Activated CD8-positive, alpha-beta memory T cell treated with anti-CD3 and anti-CD28 coated beads, Interleukin-2, amount 50 U/mL, for 24 hours (primary cell): ENCODE results near the gene EYA2.

ENCODE experiments used
- DNase-seq: peaks from one replicate; pipeline ENCODE4 v3.0.0-alpha.2; 2020; ENCODE audit errors: extremely low read depth

The EYA2 gene

DNA sequence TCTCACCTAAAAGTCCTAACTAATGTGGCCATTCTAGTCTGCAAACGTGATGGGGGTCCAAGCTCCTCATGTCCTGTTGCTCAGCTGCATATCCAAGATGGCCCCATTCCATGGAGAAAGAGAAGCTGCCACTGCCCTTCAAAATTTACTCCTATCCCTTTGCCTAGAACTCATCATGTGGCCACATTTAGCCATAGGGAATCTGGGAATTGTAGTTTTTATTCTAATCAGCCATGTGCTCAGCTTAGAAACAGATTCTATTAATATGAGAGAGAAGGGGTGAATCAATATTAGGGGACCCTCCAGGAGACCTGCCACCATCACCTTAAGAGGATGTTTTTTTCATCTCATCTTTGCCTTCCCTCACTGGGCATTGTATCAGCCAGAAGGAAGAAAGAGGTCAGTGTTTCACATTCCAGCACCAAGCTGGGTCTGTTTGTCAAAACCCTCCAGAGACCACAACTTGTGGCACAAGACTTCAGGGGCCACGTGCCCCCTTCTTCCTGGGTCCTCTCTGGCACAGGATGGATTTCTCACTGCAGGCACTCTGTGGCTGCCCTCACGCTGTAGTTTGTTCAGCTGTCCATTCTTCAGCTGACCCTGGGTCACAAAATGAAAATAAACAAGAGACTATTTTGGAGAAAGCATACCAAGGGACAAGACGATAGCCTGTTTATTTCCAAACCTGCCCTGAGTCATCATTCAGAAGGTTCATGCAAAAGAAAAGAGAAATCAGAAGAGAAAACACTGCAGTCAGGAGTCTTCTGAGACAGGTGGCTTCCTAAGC lies 172.0 kb downstream of the EYA2 start:
- no peak for DNase-seq

DNA sequence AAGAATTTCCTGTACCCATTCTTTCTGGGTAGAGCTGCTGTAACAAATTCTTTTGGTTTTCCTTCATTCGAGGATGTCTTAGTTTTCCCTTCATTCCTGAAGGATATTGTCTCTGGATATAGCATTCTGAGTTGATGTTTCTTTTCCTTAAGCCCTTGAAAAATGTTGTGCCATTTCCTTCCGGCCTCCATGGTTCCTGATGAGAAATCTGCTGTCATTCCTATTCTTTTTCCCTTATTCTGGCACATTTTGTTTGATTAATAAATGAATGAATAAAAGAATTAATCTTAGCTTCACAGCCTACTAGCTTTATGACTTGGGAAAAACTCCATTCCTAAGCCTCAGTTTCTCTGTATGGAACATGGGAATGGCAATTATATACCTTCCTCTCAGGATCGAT lies 173.1 kb downstream of the EYA2 start:
- DNase-seq, result no peak

DNA sequence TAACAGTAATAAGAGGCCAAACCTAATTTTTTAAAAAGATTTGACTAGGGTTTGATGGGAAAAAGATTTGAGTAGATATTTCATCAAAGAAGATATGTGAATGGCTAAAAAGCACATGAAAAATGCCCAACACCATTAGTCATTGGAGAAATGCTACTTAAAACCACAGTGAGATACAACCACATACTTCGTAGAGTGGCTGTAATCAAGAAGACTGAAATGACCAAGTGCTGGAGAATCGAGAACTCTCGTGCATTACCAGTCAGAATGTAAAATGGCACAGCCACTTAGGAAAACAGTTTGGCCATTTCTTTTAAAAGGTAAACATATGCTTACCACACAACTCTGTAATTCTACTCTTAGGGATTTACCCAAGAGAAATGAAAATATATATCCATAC lies 175.5 kb downstream of the EYA2 start:
- DNase-seq, result no peak

DNA sequence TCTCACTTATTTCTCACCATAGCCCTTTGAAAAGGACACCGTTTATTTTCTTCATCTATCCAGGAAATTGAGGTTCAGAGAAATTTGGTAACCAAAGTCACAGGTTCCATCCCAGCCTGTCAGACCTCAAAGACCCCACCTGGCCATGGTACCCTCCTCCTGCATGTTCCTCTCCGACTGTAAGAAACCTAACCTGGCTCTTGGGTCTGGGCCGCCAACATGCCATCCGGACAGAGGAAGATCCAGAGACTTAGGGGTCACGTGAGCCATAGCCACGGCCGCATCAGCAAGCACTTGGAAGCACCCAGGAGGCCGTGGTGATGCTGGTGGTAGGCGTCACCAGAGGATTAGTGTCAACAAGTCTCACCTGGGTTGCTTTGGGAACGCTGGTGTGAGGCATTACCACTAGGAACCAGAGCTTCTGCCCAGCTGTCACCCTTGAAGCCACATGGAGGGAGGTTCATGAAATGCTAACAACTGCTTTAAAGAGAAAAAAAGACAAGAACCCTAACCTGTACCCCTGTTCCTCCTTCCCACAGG lies 177.1 kb downstream of the EYA2 start:
- no peak for DNase-seq

DNA sequence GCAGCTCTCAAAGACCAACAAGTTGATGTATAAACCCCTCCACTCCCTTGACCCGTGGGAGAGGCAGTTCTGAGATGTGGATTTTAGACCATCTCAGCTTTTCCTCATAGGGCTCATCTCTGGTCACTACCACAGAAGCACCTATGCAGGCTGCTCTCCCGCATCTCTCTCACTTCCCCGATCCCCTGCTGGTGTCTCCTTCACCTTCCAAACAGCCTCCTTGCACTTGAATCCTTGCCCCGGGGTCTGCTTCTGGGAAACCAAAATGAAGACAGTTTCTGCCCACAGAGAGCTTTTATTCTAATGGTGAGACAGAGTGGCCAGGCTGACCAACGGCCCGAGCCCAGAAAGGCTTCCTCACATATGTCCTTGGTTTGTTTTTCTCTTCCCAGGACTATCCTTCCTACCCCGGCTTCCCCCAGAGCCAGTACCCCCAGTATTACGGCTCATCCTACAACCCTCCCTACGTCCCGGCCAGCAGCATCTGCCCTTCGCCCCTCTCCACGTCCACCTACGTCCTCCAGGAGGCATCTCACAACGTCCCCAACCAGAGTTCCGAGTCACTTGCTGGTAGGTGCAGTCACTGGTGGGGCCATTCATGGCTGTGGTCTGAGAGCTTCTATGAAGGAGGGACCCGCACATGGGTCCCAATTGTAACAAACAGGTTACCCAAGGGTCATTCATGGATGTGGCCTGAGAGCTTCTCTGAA lies 179.3 kb downstream of the EYA2 start:
- DNase-seq, result no peak

DNA sequence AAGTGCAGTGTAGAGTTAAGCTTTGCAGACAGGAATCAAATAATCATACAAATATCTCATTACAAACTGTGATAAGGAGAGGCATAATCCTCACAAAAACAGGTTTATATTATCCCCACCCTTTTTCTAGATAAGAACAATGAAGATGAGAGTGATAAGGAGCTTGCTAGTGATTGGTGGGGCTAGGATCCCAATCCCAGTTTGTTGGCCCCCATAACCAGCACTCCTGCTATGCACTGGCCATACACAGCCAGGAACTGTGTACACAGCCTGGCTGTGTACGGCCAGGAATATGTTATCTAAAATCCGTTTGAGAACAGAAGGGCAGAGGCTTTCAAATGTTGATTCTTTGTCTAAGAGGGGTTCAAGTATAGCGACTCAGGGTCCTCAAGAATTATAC lies 180.6 kb downstream of the EYA2 start:
- DNase-seq, result no peak

DNA sequence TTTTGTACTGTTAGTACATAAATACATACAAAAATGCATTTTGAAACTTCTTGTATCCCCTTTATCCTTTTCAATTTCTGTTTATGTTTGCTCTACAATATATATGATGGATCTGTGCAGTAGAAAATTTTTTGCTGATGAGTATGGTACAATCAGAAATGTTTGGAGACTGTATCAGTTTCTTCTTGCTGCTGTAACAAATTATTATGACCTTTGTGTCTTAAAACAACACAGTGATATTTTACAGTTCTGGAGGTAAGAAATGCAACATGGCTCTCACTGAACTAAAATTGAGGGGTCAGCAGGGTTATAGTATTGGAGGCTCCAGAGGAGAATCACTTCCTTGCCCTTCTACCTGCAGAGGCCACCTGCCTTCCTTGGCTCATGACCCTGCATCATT lies 184.4 kb downstream of the EYA2 start:
- no peak for DNase-seq

DNA sequence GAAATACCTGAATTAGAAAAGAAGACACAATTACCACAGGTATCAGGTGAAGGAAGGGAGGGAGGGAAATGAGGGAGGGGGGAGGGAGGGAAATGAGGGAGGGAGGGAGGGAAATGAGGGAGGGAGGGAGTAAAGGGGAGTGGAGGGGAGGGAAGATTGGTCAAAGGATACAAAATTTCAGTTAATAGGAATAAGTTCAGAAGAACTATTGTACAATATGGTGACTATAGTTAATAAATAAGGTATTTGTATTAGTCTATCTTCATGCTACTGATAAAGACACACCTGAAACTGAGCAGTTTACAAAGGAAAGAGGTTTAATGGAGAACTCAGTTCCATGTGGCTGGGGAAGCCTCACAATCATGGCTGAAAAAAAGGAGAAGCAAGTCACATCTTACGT lies 185.7 kb downstream of the EYA2 start:
- no peak for DNase-seq

DNA sequence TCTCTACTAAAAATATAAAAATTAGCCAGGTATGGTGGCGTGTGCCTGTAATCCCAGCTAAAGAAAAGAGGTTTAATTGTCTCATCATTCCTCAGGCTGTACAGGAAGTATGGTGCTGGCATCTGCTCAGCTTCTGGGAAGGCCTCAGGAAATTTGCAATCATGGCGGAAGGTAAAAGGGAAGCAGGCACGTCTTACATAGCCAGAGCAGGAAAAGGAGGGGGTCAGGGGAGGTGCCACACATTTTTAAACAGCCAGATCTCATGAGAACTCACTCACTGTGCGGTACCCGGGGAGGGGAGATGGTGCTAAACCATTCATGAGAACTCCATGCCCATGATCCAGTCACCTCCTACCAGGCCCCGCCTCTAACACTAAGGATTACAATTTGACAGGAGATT lies 191.7 kb downstream of the EYA2 start:
- DNase-seq, result no peak

DNA sequence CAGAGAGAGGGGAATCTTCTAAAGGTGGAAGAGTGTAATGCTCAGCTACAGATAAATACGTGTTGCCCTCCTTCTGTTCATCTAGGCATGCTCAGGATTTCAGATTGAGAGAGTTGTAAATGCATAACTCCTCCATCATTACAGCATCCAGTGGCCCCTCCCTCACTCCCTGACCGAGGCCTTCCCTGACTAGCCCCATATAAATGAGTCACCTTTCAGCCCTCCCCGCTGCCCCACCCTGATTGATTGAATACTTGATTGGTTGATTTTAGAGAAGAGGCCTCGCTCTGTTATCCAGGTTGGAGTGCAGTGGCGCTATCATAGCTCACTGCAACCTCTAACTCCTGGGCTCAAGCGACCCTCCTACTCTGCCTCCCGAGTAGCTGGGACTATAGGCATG lies 193.7 kb downstream of the EYA2 start:
- no peak for DNase-seq

DNA sequence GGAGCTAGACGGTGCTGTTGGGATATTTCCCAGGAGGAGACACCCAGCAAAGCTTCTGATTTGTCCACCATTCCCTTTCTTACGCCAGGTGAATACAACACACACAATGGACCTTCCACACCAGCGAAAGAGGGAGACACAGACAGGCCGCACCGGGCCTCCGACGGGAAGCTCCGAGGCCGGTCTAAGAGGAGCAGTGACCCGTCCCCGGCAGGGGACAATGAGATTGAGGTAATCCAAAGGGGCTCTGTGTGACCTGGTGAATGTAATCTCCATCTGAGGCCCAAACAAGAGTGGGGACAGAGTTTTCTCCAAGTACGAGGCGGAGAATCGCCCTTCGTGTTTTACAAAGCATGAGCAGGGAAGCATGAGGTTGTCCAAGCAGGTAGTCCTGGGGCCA lies 194.5 kb downstream of the EYA2 start:
- no peak for DNase-seq

DNA sequence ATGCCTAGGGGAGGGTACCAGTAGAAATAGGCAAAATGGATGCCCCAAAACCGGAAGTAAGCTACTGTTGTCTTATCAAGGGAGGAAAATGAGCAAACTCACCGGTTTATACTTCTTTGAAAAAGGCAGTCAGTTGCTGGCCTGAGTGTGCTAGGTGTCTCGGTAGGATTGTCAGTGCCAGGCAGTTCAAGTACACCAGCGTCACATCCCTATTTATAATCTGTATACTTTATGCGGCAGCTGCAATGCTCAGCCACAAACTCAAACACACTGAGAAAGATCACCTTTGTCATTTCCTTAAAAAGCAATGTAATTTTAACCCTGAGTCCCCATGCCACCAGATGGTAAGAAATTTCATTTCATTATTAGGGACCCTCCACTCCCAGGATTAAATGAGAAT lies 196.2 kb downstream of the EYA2 start:
- DNase-seq, result no peak

DNA sequence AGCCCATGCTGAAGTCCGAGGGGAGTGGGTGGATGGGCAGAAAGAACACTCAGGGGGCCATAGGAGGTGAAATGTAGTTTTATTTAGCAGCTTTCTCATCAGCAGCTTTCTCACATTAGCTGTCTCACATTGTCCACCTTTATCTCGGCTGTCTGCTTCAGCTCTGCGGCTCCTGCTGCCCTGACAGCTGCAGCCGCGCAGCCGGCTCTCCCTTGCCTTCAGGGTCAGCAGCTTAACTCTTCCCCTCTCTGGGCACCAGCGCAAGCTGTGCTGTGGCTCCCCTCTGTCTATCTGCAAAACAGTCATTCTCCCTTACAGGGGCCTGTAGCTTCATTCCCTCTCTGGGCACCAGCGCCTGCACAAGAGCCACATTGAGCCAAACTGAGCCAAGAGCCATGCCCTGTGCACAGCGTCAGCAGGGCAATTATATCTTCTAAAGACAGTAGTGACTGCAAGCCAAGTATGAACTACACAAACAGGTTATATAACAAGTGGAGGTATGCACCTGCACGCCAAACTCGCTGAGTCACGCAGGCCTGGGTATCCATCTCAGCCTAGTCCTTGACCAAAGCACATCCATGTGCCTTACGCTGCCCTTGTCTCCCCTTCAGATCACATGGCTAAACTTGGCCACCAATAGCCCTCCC lies 198.8 kb downstream of the EYA2 start:
- DNase-seq, result no peak

DNA sequence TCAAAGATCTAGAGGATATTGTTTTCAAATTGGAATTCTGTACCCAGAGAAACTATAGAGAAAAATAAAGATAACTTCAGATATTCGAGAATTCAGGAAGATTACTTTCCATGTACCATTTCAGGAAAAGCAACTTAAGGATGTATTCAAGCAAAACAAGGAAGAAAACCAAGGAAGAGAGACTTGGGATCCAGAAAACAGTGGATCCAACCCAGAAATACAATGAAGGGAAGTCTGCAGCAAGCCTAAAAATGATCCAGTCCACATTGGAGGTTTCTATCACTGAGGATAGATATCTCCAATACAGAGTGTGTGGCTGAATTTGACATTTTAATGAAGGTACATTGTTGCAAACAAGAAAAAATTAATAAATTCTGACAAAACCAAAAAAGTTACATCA lies 201.0 kb downstream of the EYA2 start:
- no peak for DNase-seq

DNA sequence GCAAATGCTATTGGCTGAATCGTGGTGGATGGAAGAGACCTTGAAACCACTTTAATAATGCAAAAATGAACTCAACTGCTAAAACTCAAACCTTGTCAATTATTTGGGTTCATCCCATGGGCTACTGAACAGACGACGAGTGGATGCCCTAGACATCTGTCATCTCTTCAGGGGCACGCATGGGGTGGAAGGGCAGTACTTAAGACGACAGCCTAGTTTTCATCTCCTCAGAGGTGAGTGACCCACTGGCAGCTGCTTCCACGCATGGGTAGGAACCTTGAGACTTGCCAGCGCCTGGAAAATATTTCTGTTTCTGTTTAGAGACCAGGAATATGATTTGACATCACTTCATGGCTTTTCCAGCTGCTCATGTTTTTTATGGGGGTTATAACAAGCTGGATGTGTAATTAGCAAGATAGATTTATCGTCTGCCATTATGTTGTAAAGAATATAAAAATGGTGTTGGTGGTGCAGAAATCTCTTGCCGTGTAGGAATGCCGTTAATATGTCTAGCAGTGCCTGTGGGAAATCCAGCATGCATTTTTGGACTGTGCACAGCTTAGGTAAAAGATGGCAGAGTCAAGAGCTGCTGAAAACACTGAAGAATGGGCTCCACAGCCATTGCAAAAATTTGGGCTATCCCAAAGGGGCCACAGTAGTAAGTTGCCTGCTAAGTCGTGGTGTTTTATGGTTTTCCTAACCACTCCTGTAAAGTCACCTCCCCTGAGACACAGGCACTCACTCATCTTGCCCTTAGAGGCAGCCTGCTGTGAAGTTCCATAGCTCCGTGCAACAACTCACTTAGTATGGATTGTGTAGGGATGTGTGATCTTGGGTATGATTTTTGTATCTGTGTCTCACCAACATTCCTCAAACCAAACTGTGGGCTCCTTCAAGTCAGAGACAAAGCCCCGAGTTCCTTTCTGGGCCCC lies 203.3 kb downstream of the EYA2 start:
- no peak for DNase-seq

DNA sequence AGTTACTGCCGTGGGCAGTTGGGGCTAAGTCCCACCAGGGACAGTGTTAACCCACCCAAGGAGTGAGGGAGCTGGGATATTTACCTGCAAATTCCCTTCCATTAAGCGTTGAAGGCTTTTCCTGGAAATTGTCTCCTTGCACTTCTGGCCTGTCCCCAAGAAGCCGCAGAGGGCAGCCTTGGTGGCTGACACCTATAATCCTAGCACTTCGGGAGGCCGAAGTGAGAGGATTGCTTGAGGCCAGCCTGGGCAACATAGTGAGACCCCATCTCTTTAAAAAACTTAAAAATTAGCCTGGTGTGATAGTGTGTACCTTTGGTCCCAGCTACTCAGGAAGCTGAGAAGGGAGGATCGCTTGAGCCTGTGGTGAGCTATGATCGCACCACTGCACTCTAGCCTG lies 204.4 kb downstream of the EYA2 start:
- DNase-seq, result no peak

DNA sequence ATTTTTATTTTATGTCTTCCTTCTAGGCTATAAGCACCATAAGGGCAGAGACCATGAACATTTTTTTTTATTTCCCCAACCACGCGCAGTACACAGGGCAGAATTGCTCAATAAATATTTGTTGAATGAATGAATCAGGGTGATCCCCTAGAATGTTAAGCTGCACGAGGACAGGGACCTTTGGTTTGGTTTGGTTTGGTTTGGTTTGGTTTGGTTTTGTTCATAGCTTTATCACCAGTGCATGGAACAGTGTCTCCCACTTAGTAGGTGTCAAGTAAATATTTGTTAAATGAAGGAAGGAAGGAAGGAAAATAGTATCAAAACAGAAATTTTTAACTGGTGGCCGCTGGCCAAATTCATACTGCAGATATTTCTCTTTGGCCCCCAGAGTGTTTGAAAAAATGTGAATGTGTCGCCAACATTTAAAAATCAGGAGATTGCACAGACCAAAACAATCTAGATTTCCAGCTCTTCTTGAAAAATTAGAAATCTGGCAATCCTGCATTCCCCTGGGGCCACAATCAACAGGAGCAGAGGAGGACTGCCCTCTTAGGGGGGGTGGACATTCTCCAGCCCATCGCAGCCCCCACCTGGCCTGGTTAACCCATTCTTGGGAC lies 205.3 kb downstream of the EYA2 start:
- DNase-seq, result no peak

DNA sequence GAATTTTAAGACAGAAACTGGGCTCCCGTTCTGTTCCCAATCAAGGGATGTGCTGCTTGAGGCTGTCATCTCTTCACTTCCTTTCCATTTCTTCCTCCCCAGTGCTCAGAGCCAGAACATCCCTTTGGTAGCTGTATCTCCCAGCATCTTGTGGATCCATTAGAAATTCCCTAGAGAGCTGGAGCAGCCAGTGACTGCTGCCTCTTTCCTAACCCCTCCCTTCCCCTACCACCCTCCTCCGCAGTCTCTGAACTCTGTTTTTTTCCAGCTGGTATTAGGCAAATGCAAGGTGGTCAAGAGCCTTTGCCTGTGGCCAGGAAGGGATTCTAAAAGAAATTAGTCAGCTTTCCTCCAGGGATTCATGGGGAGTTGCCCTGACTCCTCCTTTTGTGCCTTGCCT lies 208.0 kb downstream of the EYA2 start:
- DNase-seq, result no peak

DNA sequence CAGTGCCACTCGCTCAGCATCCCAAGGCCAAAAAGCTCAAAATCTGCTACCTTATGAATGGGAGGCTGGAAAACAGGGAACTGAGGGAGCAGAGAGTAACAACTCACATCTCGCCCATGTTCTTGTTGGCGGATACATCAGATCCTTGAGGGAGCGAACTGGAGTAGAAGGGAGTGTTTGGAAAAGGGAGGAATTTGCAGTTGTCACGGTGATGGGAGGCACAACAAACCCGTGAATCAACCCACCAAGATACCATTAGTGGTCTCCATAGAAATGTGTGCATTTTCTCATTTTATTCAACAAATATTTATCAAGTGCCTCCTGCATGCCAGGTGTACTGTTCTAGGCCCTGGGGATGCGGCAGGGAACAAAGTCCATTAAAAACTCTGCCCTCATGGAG lies 212.1 kb downstream of the EYA2 start:
- no peak for DNase-seq

DNA sequence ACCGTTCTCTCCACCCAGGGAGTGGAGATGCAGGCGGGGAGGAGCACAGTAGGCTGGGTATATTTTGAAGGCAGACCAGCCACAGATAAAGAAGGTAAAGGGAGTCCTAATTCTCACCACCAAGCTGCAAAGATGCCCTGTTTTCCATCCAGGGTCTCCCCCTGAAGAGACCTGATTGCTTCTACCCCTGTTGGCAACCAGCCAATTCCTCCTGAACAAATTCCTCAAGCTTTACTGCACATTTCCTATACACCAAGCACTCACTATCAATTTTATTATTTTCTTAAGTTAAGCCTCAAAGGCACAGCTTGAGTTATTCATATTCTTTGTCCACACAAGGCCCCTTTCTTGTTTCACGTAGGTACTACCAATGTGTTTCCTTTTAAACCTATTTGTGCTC lies 214.4 kb downstream of the EYA2 start:
- no peak for DNase-seq

DNA sequence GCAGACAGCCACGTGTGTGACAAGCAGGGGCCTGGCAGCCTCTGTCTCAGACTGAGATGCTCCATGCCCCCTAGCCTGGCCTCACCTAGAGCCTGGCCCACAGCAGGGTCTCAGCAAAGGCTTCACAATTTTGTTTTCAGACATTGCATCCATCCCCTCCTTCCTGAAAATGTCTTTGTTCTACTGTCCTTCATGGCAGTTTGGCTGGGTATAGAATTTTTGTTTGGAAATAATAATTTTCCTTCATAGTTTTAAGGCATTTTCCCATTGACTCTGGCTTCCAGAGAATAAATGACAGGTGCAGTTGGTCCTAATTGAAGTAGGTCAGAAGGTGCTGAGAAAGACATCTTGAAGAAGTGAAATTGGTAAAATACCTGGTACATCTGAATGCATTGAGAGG lies 216.2 kb downstream of the EYA2 start:
- no peak for DNase-seq
